IPS-18c (cell line): ENCODE measurements around the gene CDC42BPA.
A peak's percentile ranks its signal among the peaks of the same experiment; 100 is the strongest.

Source experiments
- H3K4me3 ChIP-seq: 2 replicates; pipeline ENCODE4 v1.7.0; 2013; ENCODE audit warnings: low read depth, mild to moderate bottlenecking, low read length, moderate library complexity; ENCODE audit not compliant: insufficient read depth
- H3K9me3 ChIP-seq: one replicate; pipeline ENCODE4 v1.6.1; 2013; ENCODE audit warnings: mild to moderate bottlenecking, low read length, moderate library complexity; ENCODE audit not compliant: control insufficient read depth, insufficient read depth

CDC42BPA gene

GRCh38 chr1:226948480-226948879, 369.8 kb downstream of the CDC42BPA start:
- Histone ChIP-seq H3K9me3 (peaks cover 6% of the 10 kb centered on the region), H3K4me3 (no peak overlapping the region)

- H3K9me3 ChIP-seq, result peaks cover 6% of the 10 kb centered on the region
- H3K4me3 ChIP-seq, result no peak overlapping the region
Measured at GRCh38 chr1:226948051-226948450, 370.2 kb downstream of the CDC42BPA start.

GRCh38 chr1:226946841-226947240, 371.5 kb downstream of the CDC42BPA start:
- Histone ChIP-seq H3K9me3 (peaks cover 3% of the 10 kb centered on the region), H3K4me3 (no peak overlapping the region)

GRCh38 chr1:226946285-226946684, 372.0 kb downstream of the CDC42BPA start:
- no peak overlapping the region for H3K4me3 ChIP-seq

GRCh38 chr1:226945858-226946245, 372.4 kb downstream of the CDC42BPA start:
- H3K9me3 ChIP-seq, result peaks cover 2% of the 10 kb centered on the region
- H3K4me3 ChIP-seq, result no peak overlapping the region

More at GRCh38 chr1:226946285-226946684, 372.0 kb downstream of the CDC42BPA start:
- peaks cover 2% of the 10 kb centered on the region for H3K9me3 ChIP-seq

- peaks cover 2% of the 10 kb centered on the region for H3K9me3 ChIP-seq
- no peak overlapping the region for H3K4me3 ChIP-seq
Measured at GRCh38 chr1:226945106-226945857, 373.0 kb downstream of the CDC42BPA start.

- H3K9me3 ChIP-seq, result no peaks in the 10 kb centered on the region
- H3K4me3 ChIP-seq, result no peak overlapping the region
Measured at GRCh38 chr1:226943927-226944326, 374.4 kb downstream of the CDC42BPA start.

- Histone ChIP-seq H3K4me3 (no peak overlapping the region), H3K9me3 (no peaks in the 10 kb centered on the region)
Measured at GRCh38 chr1:226943156-226943555, 375.1 kb downstream of the CDC42BPA start.

GRCh38 chr1:226942392-226942791, 375.9 kb downstream of the CDC42BPA start:
- no peak overlapping the region for H3K4me3 ChIP-seq

GRCh38 chr1:226940806-226941067, 377.6 kb downstream of the CDC42BPA start:
- H3K9me3 ChIP-seq, result no peaks in the 10 kb centered on the region
- peak overlapping the region; percentile 77 for H3K4me3 ChIP-seq

More at GRCh38 chr1:226942392-226942791, 375.9 kb downstream of the CDC42BPA start:
- no peaks in the 10 kb centered on the region for H3K9me3 ChIP-seq

- Histone ChIP-seq H3K4me3 (peak within 1 kb of the TSS; percentile 79), H3K9me3 (no peaks in the 10 kb centered on the region)
Measured at GRCh38 chr1:226940029-226940805, 378.1 kb downstream of the CDC42BPA start, which contains the start of gene COQ8A. Gene COQ8A (plus strand): TSS chr1:226940294. CDS start chr1:226961386, 21,092 bp downstream.
